Uterus (tissue), 2 donors: ENCODE data around the gene NEIL1.

Experiments
- POLR2A ChIP-seq, 2 donors: fragments of 450-650 bp; IDR thresholded peaks; one replicate each; pipeline ENCODE4 v1.6.1; 2016; ENCODE audit warnings: antibody characterized with exemption in 2 of 2, mild to moderate bottlenecking in 1 of 2, moderate library complexity in 1 of 2
- TF ChIP-seq, protein P1 (sequence below), 4 experiments: fragments of 200-600 bp in 2 of 4; fragments of 450-650 bp in 2 of 4; sonication (generic) in 2 of 4; IDR thresholded peaks; one replicate each; pipeline ENCODE4 v1.5.1; 2016 to 2019; ENCODE audit warnings: antibody characterized with exemption in 4 of 4, mild to moderate bottlenecking in 2 of 4, moderate library complexity in 1 of 4

DNA sequence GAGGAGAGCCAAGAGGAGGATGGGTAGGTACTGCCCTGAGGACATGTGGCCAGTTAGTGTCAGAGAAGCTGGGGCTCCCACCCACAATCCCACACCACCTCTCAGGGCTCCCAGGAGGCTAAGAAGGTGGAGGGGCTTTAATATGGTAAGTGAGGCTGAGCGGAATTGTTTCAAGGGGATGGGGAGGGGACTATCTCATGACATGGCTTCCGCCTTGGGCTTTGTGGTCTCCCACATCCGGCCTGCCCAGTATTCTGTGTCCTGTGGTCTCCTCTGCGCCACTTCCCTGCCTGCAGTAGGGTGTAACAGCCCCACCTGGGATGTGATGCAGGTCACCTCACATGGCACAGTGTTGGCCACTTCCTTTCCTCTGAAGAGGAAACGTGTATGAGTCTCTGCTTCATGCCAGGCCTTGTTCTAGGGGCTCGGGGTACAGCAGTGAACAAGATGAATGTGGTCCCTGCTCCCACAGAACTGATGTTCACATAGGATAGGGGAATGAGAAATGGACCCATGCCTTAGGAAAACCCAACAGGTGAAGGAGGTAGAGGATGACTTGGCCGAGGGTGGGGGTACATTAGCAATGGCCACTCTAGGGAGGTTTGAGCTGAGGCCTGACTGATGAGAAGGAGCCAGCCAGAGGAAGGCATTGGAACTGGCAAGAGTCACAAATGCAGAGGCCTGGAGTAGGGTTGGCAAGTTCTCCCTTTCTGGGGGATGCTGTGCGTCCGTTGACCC lies 3.2 kb downstream of the NEIL1 start:
- TF ChIP-seq, protein P1, sequence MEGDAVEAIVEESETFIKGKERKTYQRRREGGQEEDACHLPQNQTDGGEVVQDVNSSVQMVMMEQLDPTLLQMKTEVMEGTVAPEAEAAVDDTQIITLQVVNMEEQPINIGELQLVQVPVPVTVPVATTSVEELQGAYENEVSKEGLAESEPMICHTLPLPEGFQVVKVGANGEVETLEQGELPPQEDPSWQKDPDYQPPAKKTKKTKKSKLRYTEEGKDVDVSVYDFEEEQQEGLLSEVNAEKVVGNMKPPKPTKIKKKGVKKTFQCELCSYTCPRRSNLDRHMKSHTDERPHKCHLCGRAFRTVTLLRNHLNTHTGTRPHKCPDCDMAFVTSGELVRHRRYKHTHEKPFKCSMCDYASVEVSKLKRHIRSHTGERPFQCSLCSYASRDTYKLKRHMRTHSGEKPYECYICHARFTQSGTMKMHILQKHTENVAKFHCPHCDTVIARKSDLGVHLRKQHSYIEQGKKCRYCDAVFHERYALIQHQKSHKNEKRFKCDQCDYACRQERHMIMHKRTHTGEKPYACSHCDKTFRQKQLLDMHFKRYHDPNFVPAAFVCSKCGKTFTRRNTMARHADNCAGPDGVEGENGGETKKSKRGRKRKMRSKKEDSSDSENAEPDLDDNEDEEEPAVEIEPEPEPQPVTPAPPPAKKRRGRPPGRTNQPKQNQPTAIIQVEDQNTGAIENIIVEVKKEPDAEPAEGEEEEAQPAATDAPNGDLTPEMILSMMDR (IDR thresholded peaks at IDR 0.05) = no peak
- no peak for TF ChIP-seq POLR2A (IDR thresholded peaks at IDR 0.05)
